H1 (cell line): Measurements from ENCODE around the gene CAPN8. TPM values are rescaled to one million over a fixed set of nuclear protein-coding genes. Genes with fewer than 3 reads are reported as not detected.

Source experiments
- BCL11A ChIP-seq, 2 experiments: IDR thresholded peaks; one replicate each; pipeline ENCODE4 v1.6.1; 2011; ENCODE audit warnings: low read depth in 2 of 2, low read length in 2 of 2, mild to moderate bottlenecking in 2 of 2
- CBX5 ChIP-seq: fragments of 300-800, 300-1000 bp; sonication (generic); IDR thresholded peaks from 2 replicates; pipeline ENCODE4 v1.7.1; 2016; ENCODE audit warnings: antibody characterized with exemption, low read length, low read depth
- CHD7 ChIP-seq: fragments of 300-600 bp; sonication (generic); IDR thresholded peaks from 2 replicates; pipeline ENCODE4 v1.7.1; 2012; ENCODE audit warnings: low read length, moderate library complexity, mild to moderate bottlenecking, inconsistent platforms; ENCODE audit not compliant: insufficient replicate concordance
- HDAC6 ChIP-seq: IDR thresholded peaks from one replicate; pipeline ENCODE4 v1.7.1; 2012; ENCODE audit warnings: low read depth, mild to moderate bottlenecking, inconsistent platforms, low read length, moderate library complexity
- NANOG ChIP-seq: IDR thresholded peaks from 2 replicates; pipeline ENCODE4 v1.6.1; 2011; ENCODE audit warnings: low read length, low read depth, mild to moderate bottlenecking, inconsistent platforms; ENCODE audit not compliant: insufficient read depth, poor library complexity, severe bottlenecking
- TEAD4 ChIP-seq: IDR thresholded peaks from 2 replicates; pipeline ENCODE4 v1.6.1; 2012; ENCODE audit warnings: low read depth, low read length, inconsistent platforms, mixed read lengths
- polyA plus RNA-seq, 7 experiments: library from polyadenylated mRNA; depleted of rRNA in 3 of 7; stranded (reverse) in 5 of 7; unstranded in 2 of 7; fragments of >200 nt in 5 of 7; fragments of 200-250 nt in 2 of 7; gene quantifications; 1 replicate in 5 of 7; 2 replicates in 1 of 7; 4 replicates in 1 of 7; pipeline versions ENCODE4 v1.2.1 to v1.2.3, GENCODE V29; 2011 to 2013; ENCODE audit warnings: missing spikeins in 2 of 7, mixed read lengths in 2 of 7
- total RNA-seq: library from RNA; stranded (reverse); fragmentation: NEBNext Ultra II Directional; extraction: Animal tissue kit (Norgen Biotek cat#: 25700); gene quantifications from 2 replicates; pipeline ENCODE4 v1.2.1, GENCODE V29; 2021
- TF ChIP-seq, protein P1 (sequence below), 3 experiments: IDR thresholded peaks; 1 replicate in 2 of 3; 2 replicates in 1 of 3; pipeline versions ENCODE4 v1.5.1 to v1.6.1; 2011; ENCODE audit warnings: low read length in 3 of 3, mild to moderate bottlenecking in 3 of 3, inconsistent platforms in 2 of 3, low read depth in 1 of 3, moderate library complexity in 1 of 3; ENCODE audit not compliant: insufficient read depth in 1 of 3; ENCODE audit errors: control extremely low read depth in 1 of 3

Gene CAPN8
- total and polyA plus RNA-seq, 2 of the 8 experiments (the other 6 are each of a cell fraction or from before 2014, with no cell fraction given) = 0.20 to 0.26 TPM

DNA sequence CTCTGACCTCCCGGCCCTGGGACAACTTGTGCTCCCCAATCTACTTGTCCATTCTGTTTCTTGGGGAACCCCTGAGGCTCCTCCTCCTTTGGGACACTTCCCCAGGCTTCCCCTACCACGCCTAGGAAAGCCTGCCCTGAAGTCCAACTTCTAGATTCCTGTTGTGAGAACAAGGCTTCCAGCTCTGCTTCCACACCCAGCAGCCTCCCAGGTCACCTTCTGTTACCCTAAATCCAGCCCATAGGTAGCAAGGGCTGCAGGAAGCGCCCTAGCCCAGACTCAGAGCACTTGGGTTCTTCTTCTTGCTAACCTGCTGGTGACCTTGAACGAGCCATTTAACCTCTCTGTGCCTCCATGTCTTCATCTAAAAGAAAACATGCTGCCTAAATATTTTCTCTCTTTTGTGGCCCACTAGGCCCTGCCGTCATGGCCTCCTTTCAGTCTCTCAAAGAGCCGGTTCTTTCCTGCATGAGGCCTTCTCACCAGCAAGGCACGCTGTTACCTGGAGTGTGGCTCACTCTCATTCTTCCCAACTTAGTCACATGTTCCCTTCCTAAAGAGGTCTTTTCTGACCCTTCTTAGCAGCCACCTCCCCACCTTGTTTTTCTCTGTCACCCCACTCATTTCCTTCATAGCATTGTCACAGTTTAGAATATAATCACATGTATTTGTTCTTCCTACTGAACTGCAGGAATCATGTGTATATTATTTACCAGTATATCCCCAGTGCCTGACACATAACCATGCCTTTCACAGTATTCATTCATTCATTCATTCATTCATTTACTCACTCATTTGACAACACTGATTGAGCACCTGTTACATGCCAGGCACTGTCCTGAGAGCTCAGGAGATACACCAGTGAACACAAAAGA is 48.3 kb upstream of the CAPN8 start (continued):
- TF ChIP-seq, protein P1, sequence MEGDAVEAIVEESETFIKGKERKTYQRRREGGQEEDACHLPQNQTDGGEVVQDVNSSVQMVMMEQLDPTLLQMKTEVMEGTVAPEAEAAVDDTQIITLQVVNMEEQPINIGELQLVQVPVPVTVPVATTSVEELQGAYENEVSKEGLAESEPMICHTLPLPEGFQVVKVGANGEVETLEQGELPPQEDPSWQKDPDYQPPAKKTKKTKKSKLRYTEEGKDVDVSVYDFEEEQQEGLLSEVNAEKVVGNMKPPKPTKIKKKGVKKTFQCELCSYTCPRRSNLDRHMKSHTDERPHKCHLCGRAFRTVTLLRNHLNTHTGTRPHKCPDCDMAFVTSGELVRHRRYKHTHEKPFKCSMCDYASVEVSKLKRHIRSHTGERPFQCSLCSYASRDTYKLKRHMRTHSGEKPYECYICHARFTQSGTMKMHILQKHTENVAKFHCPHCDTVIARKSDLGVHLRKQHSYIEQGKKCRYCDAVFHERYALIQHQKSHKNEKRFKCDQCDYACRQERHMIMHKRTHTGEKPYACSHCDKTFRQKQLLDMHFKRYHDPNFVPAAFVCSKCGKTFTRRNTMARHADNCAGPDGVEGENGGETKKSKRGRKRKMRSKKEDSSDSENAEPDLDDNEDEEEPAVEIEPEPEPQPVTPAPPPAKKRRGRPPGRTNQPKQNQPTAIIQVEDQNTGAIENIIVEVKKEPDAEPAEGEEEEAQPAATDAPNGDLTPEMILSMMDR (IDR thresholded peaks at IDR 0.05; ENCODE audit: control extremely low read depth in 1 of 3, insufficient read depth in 1 of 3, low read depth in 1 of 3, low read length in 3 of 3) = no peak; a peak in 1 of 4 replicates
- no peak for TF ChIP-seq HDAC6
- no peak for TF ChIP-seq BCL11A (IDR thresholded peaks at IDR 0.05; ENCODE audit: low read depth in 2 of 2, low read length in 2 of 2)
- no peak for TF ChIP-seq NANOG
- no peak for TF ChIP-seq TEAD4
- no peak for TF ChIP-seq CBX5
- no peak for TF ChIP-seq CHD7
